ENCODE measurements around the gene TRMO.

The TRMO gene

DNA sequence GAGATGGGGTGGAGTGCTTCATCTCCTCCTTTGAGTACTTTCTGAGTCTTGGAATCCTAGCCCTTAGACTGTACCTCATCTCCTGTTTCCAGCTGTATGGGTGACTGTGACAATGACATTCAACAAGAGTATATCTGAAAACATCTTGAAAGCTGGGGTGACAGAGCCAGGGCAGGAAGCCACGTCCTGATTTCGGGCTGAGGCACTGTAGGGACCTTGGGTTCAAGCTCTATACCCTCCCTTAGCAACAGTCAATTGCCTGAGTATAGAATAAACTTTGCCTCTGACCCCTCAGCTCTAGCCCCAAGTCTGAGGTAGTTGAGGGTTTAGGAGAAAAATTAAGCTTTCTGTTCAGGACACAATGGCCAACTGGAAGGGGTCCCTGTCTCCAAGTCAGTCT, 63.0 kb downstream of the TRMO start:
- H3K27me3 ChIP-seq (replicated peaks; ENCODE audit: insufficient read depth, low read length): peaks cover 24% of the 10 kb centered on the region
- H3K9me2 ChIP-seq (replicated peaks; ENCODE audit: insufficient read depth, low read length): no peaks in the 10 kb centered on the region
- no peaks in the 10 kb centered on the region for H3K9me3 ChIP-seq (replicated peaks; ENCODE audit: insufficient read depth, low read length)
- TF ChIP-seq, protein P1, sequence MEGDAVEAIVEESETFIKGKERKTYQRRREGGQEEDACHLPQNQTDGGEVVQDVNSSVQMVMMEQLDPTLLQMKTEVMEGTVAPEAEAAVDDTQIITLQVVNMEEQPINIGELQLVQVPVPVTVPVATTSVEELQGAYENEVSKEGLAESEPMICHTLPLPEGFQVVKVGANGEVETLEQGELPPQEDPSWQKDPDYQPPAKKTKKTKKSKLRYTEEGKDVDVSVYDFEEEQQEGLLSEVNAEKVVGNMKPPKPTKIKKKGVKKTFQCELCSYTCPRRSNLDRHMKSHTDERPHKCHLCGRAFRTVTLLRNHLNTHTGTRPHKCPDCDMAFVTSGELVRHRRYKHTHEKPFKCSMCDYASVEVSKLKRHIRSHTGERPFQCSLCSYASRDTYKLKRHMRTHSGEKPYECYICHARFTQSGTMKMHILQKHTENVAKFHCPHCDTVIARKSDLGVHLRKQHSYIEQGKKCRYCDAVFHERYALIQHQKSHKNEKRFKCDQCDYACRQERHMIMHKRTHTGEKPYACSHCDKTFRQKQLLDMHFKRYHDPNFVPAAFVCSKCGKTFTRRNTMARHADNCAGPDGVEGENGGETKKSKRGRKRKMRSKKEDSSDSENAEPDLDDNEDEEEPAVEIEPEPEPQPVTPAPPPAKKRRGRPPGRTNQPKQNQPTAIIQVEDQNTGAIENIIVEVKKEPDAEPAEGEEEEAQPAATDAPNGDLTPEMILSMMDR (IDR thresholded peaks at IDR 0.05; ENCODE audit: low read length): no peak
- TF ChIP-seq EZH2phosphoT487 (IDR thresholded peaks at IDR 0.05; ENCODE audit: low read length) (no peak), EZH2 (optimal IDR thresholded peaks at IDR 0.05; ENCODE audit: low read depth, low read length) (no peak)
- no peaks in the 10 kb centered on the region for H3K36me3 ChIP-seq (replicated peaks; ENCODE audit: insufficient read depth, low read length)
- H3K4me2 ChIP-seq (ENCODE audit: low read depth, low read length): no peak overlapping the region
- no peak overlapping the region for H3K27ac ChIP-seq (ENCODE audit: low read length)
- no peak overlapping the region for H3K9ac ChIP-seq (ENCODE audit: low read length)
- no peak for DNase-seq
- H2AFZ ChIP-seq (ENCODE audit: low read length): no peak overlapping the region
- H3F3A ChIP-seq (ENCODE audit: insufficient read depth, low read length): no peaks in the 10 kb centered on the region
- H3K4me3 ChIP-seq (ENCODE audit: low read length): no peak overlapping the region
- no peaks in the 10 kb centered on the region for H3K4me1 ChIP-seq (ENCODE audit: low read length)
- H4K20me1 ChIP-seq (ENCODE audit: insufficient read depth, low read length): no peaks in the 10 kb centered on the region
- H3K79me2 ChIP-seq (ENCODE audit: low read length): no peaks in the 10 kb centered on the region

DNA sequence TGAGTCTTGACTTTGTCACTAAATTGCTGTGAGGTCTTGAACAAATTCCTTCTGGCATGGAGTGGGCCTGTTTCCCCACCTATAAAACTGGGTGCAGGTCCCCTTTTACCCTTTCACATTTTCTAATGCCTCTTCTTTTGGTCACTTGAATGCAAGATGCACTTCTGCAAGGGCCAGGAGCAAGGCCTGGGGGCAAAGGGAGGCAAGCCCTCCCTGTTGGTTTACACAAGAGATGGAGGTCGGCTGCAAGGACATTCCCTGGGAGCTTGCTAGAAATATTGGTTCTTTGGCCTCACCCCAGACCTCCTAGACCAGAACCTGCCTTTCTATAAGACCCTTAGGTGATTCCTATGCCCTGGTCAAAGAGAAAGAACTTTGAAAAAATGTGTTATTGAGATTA, 63.5 kb downstream of the TRMO start:
- Histone ChIP-seq H3F3A (ENCODE audit: insufficient read depth, low read length) (no peaks in the 10 kb centered on the region), H3K36me3 (replicated peaks; ENCODE audit: insufficient read depth, low read length) (no peaks in the 10 kb centered on the region), H3K4me3 (ENCODE audit: low read length) (no peak overlapping the region), H3K27me3 (replicated peaks; ENCODE audit: insufficient read depth, low read length) (peaks cover 24% of the 10 kb centered on the region), H3K9me3 (replicated peaks; ENCODE audit: insufficient read depth, low read length) (no peaks in the 10 kb centered on the region), H3K4me2 (ENCODE audit: low read depth, low read length) (no peak overlapping the region), H2AFZ (ENCODE audit: low read length) (no peak overlapping the region), H3K79me2 (ENCODE audit: low read length) (no peaks in the 10 kb centered on the region), H3K9me2 (replicated peaks; ENCODE audit: insufficient read depth, low read length) (no peaks in the 10 kb centered on the region), H3K27ac (ENCODE audit: low read length) (no peak overlapping the region), H3K9ac (ENCODE audit: low read length) (no peak overlapping the region), H3K4me1 (ENCODE audit: low read length) (no peaks in the 10 kb centered on the region), H4K20me1 (ENCODE audit: insufficient read depth, low read length) (no peaks in the 10 kb centered on the region)
- TF ChIP-seq EZH2 (optimal IDR thresholded peaks at IDR 0.05; ENCODE audit: low read depth, low read length) (no peak), EZH2phosphoT487 (IDR thresholded peaks at IDR 0.05; ENCODE audit: low read length) (no peak)
- TF ChIP-seq, protein P1 (IDR thresholded peaks at IDR 0.05; ENCODE audit: low read length): no peak
- DNase-seq: no peak

DNA sequence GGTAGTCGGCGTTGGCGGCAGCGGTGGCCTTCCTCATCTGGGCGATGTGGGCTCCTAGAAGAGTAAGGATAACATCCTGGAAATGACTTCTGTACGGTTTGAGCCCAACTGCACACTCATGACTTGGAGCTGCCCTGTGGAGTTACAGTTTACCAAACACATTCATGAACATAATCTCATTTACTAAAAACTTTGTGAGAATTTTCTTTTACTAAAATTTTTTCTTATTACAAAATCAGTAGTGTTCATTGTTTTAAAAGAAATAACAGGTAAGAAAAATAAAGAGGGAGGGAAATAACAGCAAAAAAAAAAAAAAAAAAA, 63.9 kb downstream of the TRMO start:
- no peaks in the 10 kb centered on the region for H3K9me2 ChIP-seq (replicated peaks; ENCODE audit: insufficient read depth, low read length)
- no peak for DNase-seq
- no peaks in the 10 kb centered on the region for H3F3A ChIP-seq (ENCODE audit: insufficient read depth, low read length)
- peaks cover 24% of the 10 kb centered on the region for H3K27me3 ChIP-seq (replicated peaks; ENCODE audit: insufficient read depth, low read length)
- no peak for TF ChIP-seq EZH2phosphoT487 (IDR thresholded peaks at IDR 0.05; ENCODE audit: low read length)
- TF ChIP-seq EZH2 (optimal IDR thresholded peaks at IDR 0.05; ENCODE audit: low read depth, low read length): no peak
- TF ChIP-seq, protein P1 (IDR thresholded peaks at IDR 0.05; ENCODE audit: low read length): no peak
- no peaks in the 10 kb centered on the region for H3K4me1 ChIP-seq (ENCODE audit: low read length)
- H2AFZ ChIP-seq (ENCODE audit: low read length): 0 out of 2 replicates have a peak overlapping the region, but pooled peaks have one; percentile 18
- no peak overlapping the region for H3K27ac ChIP-seq (ENCODE audit: low read length)
- H3K79me2 ChIP-seq (ENCODE audit: low read length): no peaks in the 10 kb centered on the region
- H3K36me3 ChIP-seq (replicated peaks; ENCODE audit: insufficient read depth, low read length): no peaks in the 10 kb centered on the region
- no peaks in the 10 kb centered on the region for H3K9me3 ChIP-seq (replicated peaks; ENCODE audit: insufficient read depth, low read length)
- no peak overlapping the region for H3K4me3 ChIP-seq (ENCODE audit: low read length)
- H3K4me2 ChIP-seq (ENCODE audit: low read depth, low read length): no peak overlapping the region
- no peak overlapping the region for H3K9ac ChIP-seq (ENCODE audit: low read length)
- H4K20me1 ChIP-seq (ENCODE audit: insufficient read depth, low read length): no peaks in the 10 kb centered on the region

Measured in MM.1S (cell line).